NCI-H345 (cell line): ENCODE results near the gene ARHGEF4.

Source experiments
- DNase-seq: peaks from one replicate; lab custom pipeline; 2025; lab: John Stamatoyannopoulos, UW

Gene ARHGEF4

DNA sequence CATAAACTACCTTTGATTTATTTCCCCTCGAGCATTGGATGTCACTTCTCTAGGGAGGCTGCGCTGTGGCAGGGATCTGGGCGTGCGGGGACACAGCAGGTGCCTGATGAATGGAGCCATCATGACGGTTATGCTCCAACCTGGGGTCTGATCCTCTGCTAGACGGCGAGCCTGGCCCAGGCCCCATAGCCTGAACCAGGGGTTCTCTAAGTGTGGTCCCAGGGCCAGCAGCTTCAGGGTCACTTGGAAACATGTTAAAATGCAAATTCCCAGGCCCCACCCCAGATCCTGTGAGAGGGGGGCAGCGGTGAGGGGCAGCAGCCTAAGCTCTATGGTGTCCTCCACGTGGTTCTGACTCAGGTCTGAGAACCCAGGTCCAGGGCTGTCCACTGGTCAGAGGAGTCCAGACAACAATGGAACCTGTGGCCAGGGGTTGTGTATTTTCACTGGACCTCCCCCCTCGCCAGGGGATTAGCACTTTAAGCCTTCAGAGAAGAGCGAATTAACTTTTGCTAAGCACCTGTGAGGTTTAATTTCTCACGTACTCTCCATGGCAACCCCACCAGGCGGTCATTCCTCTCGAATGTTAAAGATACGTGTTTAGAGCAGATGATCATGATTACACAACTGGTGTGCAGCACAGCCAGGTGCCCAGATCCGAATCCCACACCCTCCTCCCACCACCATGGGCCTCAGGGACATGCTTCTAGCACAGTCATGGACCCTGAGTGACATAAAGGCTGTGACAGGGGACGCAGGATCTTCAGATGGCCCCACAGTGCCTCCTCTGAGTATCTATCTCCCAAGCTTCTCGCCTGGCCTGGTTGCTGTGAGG is 1.6 kb upstream of the ARHGEF4 start:
- DNase-seq: no peak

GRCh38 chr2:130835766-130836015 is 1.0 kb upstream of the ARHGEF4 start:
- no peak for DNase-seq

DNA sequence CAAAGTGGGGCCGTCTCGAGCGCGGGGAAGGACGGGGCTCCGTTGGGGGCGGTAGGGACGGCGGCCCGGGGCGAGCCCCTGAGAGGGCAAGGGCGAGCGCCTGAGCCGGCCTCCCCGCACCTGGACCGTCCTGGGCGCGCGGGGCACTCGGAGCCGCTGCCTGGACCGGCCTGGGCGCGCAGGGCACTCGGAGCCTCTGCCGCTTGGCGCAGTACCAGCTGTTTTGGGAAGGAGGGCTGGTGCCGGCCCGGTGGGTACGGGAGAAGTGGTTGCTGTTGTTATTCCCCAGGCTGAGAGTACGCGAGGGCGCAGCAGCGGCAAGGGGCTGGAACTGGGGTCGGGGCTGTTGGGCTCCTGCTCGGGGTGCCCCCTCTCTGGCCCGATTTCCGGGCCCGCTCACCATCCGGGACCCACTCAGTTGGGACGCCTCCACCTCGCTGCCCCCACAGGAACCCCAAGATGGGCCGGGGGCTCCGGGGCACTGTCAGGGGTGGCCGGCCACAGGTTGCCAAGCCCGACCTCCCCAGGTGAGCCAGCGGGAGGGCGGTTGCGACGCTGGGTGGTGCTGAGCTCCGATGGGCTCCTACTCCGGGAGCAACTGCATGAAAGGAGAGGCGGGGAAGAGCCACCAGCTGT is 579 bp downstream of the ARHGEF4 start:
- no peak for DNase-seq

- DNase-seq: no peak
These were observed 1.3 kb downstream of the ARHGEF4 start for GRCh38 chr2:130837811-130838565.

DNA sequence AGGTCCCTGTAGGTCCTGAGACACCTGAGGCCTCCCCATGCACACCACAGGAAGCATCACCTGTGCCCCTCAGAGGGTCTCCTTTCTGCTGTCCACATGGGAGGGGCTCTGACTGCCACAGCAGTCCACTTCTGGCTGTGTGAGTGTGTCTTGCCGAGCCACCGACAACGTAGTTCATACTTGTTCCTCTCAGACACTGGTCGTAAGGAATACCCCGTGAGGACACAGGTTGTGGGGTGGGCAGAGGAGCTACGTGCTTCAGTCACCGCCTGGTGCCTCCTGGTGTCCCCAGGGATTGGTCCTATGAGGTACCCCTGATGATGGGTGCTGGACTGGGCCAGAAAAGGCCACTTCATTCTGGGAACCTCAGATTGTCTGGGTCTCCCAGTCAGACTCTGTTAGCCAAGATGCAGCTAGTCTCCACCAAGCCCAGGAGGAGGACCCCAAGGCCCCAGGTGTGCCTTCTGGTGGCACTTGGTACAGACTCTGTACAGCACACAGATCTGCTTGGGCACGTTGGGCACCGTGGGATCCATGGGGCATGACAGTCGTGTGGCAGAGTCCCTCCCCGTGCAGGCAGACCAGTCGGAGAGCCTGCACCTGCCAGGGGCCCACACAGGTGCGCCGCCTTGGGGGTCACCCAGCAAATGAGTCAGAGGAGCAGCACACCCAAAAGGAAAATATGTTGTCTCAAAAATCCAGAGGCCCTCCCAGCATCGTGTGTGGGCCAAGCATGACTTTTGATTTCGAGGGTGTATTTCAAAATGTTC is 2.5 kb downstream of the ARHGEF4 start:
- no peak for DNase-seq

- no peak for DNase-seq
These were observed 3.8 kb downstream of the ARHGEF4 start for GRCh38 chr2:130840506-130840905.

GRCh38 chr2:130841741-130842365 is 5.1 kb downstream of the ARHGEF4 start:
- no peak for DNase-seq

GRCh38 chr2:130842770-130843169 is 6.1 kb downstream of the ARHGEF4 start:
- no peak for DNase-seq

- no peak for DNase-seq
These were observed 6.7 kb downstream of the ARHGEF4 start for GRCh38 chr2:130843321-130843985.

DNA sequence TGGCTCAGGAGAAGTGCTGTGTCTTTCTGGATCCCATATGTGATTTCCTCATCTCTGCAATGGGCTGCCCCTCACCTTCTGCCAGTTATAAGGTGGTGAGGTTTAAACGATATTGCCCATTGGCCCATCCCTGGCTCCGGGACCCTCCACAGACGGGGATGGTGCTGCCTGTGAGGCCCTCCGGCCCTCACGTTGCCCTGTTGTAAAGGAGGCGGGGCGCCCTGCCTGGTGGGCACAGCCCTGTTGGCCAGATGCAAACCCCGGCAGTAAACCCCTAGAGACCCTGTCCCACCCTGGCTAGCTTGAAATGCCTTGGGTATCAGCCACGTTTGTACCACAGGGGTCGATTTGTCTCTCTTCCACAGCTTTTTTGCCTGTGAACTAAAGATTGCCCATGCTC is 7.4 kb downstream of the ARHGEF4 start:
- no peak for DNase-seq

- DNase-seq: no peak
These were observed 8.9 kb downstream of the ARHGEF4 start for GRCh38 chr2:130845505-130846085.

GRCh38 chr2:130846233-130846632 is 9.5 kb downstream of the ARHGEF4 start:
- DNase-seq: no peak

DNA sequence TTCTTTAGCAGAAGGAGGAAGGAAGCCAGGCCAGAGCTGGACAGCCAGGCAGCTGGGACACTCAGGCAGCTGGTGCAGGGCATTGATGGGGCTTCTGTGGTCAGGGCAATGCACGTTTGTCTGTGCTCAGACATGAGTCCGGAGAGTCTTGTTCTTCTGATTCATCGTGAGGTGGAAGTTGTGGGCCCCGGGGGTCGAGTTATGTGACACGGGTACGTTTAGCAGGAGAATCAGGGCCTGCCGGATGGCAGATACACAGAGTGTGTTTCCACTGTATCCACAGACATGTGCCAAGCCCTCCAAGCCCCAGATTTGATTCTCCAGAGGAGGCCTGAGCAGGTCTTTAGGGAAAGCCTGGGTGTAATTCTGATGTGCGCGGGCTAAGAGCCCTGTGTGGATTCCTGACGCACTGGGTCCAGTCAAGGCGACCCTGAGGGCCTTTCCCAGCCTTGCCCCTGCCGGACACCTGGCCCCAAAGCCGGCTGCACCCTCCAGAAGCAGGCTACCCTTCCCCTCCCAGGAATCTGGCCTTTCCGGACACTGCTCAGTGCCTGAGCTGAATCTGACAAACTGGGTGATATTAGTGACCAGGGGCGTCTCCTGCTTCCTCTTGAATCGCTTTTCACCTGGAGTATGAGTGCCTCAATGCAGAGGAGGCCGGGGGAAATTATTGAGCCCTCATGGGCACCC is 10.1 kb downstream of the ARHGEF4 start:
- DNase-seq: no peak

DNA sequence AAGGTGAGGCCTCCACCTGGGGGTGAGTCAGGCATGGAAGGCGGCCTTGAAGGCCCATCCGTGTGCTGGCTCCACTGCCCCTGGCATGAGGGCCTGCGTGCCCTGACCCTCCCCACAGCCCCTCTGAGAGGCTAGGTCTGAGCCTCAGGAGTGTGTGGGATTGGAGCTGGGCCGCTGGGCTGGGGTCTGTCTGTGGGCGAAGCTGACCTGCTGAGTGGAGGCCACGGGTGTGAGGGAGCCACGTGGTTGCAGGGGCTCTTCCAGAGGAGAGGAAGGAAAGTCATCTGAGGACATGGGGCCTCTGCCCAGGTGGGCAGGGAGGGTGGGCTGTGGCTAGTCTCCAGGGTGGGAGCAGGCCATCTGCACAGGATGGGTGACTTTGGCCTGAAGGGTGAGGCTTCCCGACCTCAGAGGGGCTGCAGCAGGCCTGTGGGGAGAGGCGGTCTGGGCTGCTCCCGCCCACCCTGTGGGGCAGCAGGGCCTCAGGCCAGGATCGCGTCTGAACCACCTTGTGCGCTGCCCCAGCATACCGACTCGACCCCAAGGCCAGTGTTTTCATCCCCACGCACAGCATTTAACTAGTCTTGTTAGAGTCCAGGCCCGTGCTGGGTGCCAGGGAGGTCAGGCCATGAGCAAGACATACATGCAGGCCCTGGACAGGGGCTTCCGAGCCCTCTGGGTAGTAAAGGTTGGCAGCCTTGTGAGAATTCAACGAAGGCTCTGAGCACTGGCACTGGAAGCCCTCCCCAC is 11.2 kb downstream of the ARHGEF4 start:
- DNase-seq: no peak

- no peak for DNase-seq
These were observed 12.0 kb downstream of the ARHGEF4 start for GRCh38 chr2:130848526-130849210.

DNA sequence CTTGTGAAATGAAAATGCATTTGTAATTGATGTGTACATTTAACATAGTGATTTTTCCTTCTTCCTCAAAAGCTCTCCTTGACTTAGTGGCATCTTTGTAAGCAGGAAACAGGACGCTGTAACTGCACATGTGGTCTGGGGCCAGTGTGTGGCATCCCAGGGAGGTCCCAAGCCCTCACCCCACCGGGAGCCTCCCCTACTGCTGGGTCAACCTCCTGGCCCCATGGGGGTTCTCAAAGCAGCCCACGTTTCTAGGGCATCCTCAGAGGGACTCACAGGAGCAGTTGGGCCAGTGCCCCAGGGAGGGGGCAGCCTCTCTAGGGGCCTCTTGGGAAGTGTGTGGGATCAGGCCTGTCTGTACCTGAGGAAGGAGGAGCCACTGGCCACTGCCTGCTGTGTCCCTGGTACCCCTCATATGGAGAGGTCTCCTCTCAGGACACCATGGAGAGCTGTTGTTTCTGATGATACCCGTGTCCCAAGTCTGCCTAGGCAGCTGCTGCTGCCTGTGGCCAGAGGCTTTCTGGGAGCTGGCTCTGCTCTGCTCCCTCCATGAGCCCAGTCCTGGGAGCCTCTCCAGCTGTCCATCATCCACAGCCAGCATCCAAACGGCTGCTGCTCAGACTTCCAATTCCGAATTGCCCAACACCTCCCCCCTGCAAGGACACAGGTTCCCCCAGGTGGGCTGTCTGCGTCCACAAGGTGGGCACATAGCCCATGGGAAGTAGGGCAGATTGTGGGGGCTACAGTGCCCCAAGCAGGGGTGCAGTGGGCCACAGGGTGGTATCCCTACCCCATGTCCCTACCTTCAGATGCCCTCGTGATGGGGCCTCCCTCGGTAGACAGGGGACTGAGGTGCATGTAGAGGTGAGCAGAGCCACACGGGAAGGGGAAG is 13.4 kb downstream of the ARHGEF4 start:
- no peak for DNase-seq

- no peak for DNase-seq
These were observed 14.3 kb downstream of the ARHGEF4 start for GRCh38 chr2:130850788-130851623.
